PC-9 (cell line): ENCODE results near the gene UPK1B. TPM values are rescaled to one million over a fixed set of nuclear protein-coding genes. Genes with fewer than 3 reads are reported as not detected.
A peak's percentile ranks its signal among the peaks of the same experiment; 100 is the strongest.

Experiments used
- BruUV-seq: library from RNA; stranded (reverse); fragments of 400-500 nt; replicated peaks from 2 replicates; lab custom pipeline; 2021; lab: Mats Ljungman, UMichigan
- CTCF ChIA-PET: fragments of 300-600 bp; sonication (Branson Sonifier 250); formaldehyde crosslinking; loops from one replicate; lab custom pipeline; 2022; ENCODE audit warnings: antibody characterized with exemption; lab: Charles Lee
- POLR2A ChIA-PET: fragments of 300-600 bp; sonication (Branson Sonifier 250); formaldehyde crosslinking; loops from one replicate; lab custom pipeline; 2022; ENCODE audit warnings: antibody characterized with exemption; ENCODE audit not compliant: unreplicated experiment; lab: Charles Lee
- DNase-seq, 2 experiments: peaks; one replicate each; pipeline versions ENCODE4 v3.0.0 to v3.0.0-alpha.2; 2015 to 2022; ENCODE audit warnings: mixed read lengths in 1 of 2
- H2AFZ ChIP-seq: fragments of 200-600 bp; sonication (generic); 2 replicates; pipeline ENCODE4 v1.8.1; 2017; ENCODE audit warnings: antibody characterized with exemption
- H3F3A ChIP-seq: fragments of 200-600 bp; sonication (generic); 2 replicates; pipeline ENCODE4 v1.8.1; 2017; ENCODE audit warnings: antibody characterized with exemption, mild to moderate bottlenecking, low read depth; ENCODE audit not compliant: insufficient read depth
- H3K27ac ChIP-seq: fragments of 200-600 bp; sonication (generic); 2 replicates; pipeline ENCODE4 v1.6.1; 2016; ENCODE audit warnings: mixed run types
- H3K27me3 ChIP-seq: fragments of 200-600 bp; sonication (generic); 2 replicates; pipeline ENCODE4 v1.6.1; 2016; ENCODE audit warnings: low read depth, mixed run types; ENCODE audit not compliant: insufficient read depth
- H3K36me3 ChIP-seq: fragments of 200-600 bp; sonication (generic); 2 replicates; pipeline ENCODE4 v1.6.1; 2016; ENCODE audit warnings: low read depth, mixed run types
- H3K4me1 ChIP-seq: fragments of 200-600 bp; sonication (generic); replicated peaks from 2 replicates; pipeline ENCODE4 v1.6.1; 2016; ENCODE audit warnings: mixed run types; ENCODE audit not compliant: insufficient read depth
- H3K4me2 ChIP-seq: fragments of 200-600 bp; sonication (generic); 2 replicates; pipeline ENCODE4 v1.6.1; 2017; ENCODE audit warnings: mixed run types
- H3K4me3 ChIP-seq: fragments of 200-600 bp; sonication (generic); 2 replicates; pipeline ENCODE4 v1.6.1; 2016; ENCODE audit warnings: mixed run types
- H3K79me2 ChIP-seq: fragments of 200-600 bp; sonication (generic); 2 replicates; pipeline ENCODE4 v1.6.1; 2017; ENCODE audit warnings: low read depth, mixed run types
- H3K9me2 ChIP-seq: fragments of 200-600 bp; sonication (generic); 2 replicates; pipeline ENCODE4 v1.8.1; 2017; ENCODE audit warnings: mild to moderate bottlenecking; ENCODE audit not compliant: insufficient read depth
- H3K9me3 ChIP-seq: fragments of 200-600 bp; sonication (generic); 2 replicates; pipeline ENCODE4 v1.8.1; 2016; ENCODE audit warnings: low read depth; ENCODE audit not compliant: insufficient read depth
- H4K20me1 ChIP-seq: fragments of 200-600 bp; sonication (generic); 2 replicates; pipeline ENCODE4 v1.8.1; 2017; ENCODE audit not compliant: insufficient read depth
- CTCF ChIP-seq: fragments of 200-600 bp; sonication (generic); conservative IDR thresholded peaks from 2 replicates; pipeline ENCODE4 v1.6.1; 2017; ENCODE audit warnings: mixed run types, antibody characterized with exemption, mild to moderate bottlenecking, moderate library complexity
- EZH2 ChIP-seq: fragments of 200-600 bp; sonication (generic); IDR thresholded peaks from 2 replicates; pipeline ENCODE4 v1.8.0; 2017; ENCODE audit warnings: antibody characterized with exemption, low read depth
- intact Hi-C: fragments of 100-400 bp; cut with micrococcal nuclease; formaldehyde crosslinking; loops from one replicate; pipeline ENCODE4 v1.10.0; 2022; ENCODE audit not compliant: unreplicated experiment
- total RNA-seq: library from RNA; stranded (reverse); gene quantifications from 2 replicates; pipeline ENCODE4 v1.2.3, GENCODE V29; 2021

Gene UPK1B
- total RNA-seq, 1 experiment from 2014 or later, result not detected

GRCh38 chr3:119230745-119231144, 57.3 kb downstream of the UPK1B start:
- CTCF ChIA-PET, result no interaction called here
- 0 out of 2 replicates have a peak, but pooled peaks cover 3% of the 10 kb centered on the region for H3K79me2 ChIP-seq

GRCh38 chr3:119234610-119235009, 61.2 kb downstream of the UPK1B start:
- no TSS peak for BruUV-seq
- Histone ChIP-seq H3K4me1 (peaks cover 18% of the 10 kb centered on the region), H3K27me3 (no peaks in the 10 kb centered on the region), H3K4me2 (no peak overlapping the region), H2AFZ (no peak overlapping the region), H3K9me2 (no peaks in the 10 kb centered on the region), H4K20me1 (no peaks in the 10 kb centered on the region), H3K9me3 (no peaks in the 10 kb centered on the region), H3K4me3 (no peak overlapping the region), H3K36me3 (peaks cover 37% of the 10 kb centered on the region), H3K79me2 (peaks cover 29% of the 10 kb centered on the region), H3F3A (no peaks in the 10 kb centered on the region; the same call in 1 of the 2 replicates), H3K27ac (no peak overlapping the region)
- ChIA-PET CTCF (no interaction called here), POLR2A (interaction anchor here (0.6 to 0.7 kb wide), 2 partner anchors 23 to 69 kb away, joined by 4 to 8 read pairs; no protein-coding TSS in a partner anchor)
- no peak for DNase-seq
- intact Hi-C loops, result no loop called here
- TF ChIP-seq CTCF (no peak), EZH2 (no peak)

More at GRCh38 chr3:119230745-119231144, 57.3 kb downstream of the UPK1B start:
- Histone ChIP-seq H3F3A (no peaks in the 10 kb centered on the region; the same call in 1 of the 2 replicates), H3K27me3 (no peaks in the 10 kb centered on the region), H3K27ac (no peak overlapping the region), H3K4me3 (no peak overlapping the region), H3K36me3 (peaks cover 36% of the 10 kb centered on the region), H4K20me1 (no peaks in the 10 kb centered on the region), H2AFZ (no peak overlapping the region), H3K9me2 (no peaks in the 10 kb centered on the region), H3K4me2 (no peak overlapping the region), H3K9me3 (no peaks in the 10 kb centered on the region), H3K4me1 (0 out of 2 replicates have a peak, but pooled peaks cover 6% of the 10 kb centered on the region)
- POLR2A ChIA-PET, result no interaction called here
- TF ChIP-seq CTCF (no peak), EZH2 (no peak)
- BruUV-seq, result no TSS peak
- intact Hi-C loops, result no loop called here
- DNase-seq, result no peak

GRCh38 chr3:119235151-119235550, 61.8 kb downstream of the UPK1B start:
- peaks cover 37% of the 10 kb centered on the region for H3K36me3 ChIP-seq
- DNase-seq, result peak in 1 of 2 experiments; percentile 21

More at GRCh38 chr3:119235151-119235550, 61.8 kb downstream of the UPK1B start:
- Histone ChIP-seq H3K9me2 (no peaks in the 10 kb centered on the region), H3K4me2 (no peak overlapping the region), H2AFZ (no peak overlapping the region), H3K4me3 (no peak overlapping the region), H3K4me1 (peaks cover 20% of the 10 kb centered on the region), H3K27me3 (no peaks in the 10 kb centered on the region), H3K27ac (no peak overlapping the region), H3K79me2 (peaks cover 34% of the 10 kb centered on the region), H3F3A (no peaks in the 10 kb centered on the region; the same call in 1 of the 2 replicates), H3K9me3 (no peaks in the 10 kb centered on the region), H4K20me1 (no peaks in the 10 kb centered on the region)
- intact Hi-C loops, result no loop called here
- no peak for TF ChIP-seq CTCF
- TF ChIP-seq EZH2, result no peak
- POLR2A ChIA-PET, result interaction anchor here (0.6 to 0.7 kb wide), 2 partner anchors 24 to 68 kb away, joined by 4 to 8 read pairs; no protein-coding TSS in a partner anchor
- no TSS peak for BruUV-seq
- CTCF ChIA-PET, result no interaction called here
